ENCODE results near the gene LRFN2.

Gene LRFN2

GRCh38 chr6:40476673-40477072 lies 110.5 kb downstream of the LRFN2 start:
- no peak for DNase-seq (ENCODE audit: low spot score)

DNA sequence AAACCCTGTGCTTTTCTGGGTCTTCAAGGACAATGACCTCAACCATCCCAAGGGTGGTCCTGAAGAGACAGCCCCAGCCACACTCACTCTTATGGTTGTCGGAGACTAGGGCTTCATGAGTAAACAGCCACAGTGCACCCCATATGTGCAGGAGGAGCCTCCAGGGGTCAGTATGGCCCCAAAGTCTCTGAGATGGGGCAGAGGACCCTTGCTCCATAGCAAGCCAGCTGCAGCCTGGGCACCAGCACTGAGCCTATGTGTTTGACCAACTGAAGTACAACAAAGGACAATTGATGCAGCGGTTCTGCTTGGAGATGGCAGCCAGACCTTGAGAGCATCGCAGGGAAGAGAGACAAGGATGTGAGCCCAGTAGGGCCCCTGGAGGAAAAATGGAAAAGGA lies 112.2 kb downstream of the LRFN2 start:
- DNase-seq (ENCODE audit: low spot score), result no peak

- no peak for DNase-seq (ENCODE audit: low spot score)
Measured at GRCh38 chr6:40473026-40473425, 114.1 kb downstream of the LRFN2 start.

DNA sequence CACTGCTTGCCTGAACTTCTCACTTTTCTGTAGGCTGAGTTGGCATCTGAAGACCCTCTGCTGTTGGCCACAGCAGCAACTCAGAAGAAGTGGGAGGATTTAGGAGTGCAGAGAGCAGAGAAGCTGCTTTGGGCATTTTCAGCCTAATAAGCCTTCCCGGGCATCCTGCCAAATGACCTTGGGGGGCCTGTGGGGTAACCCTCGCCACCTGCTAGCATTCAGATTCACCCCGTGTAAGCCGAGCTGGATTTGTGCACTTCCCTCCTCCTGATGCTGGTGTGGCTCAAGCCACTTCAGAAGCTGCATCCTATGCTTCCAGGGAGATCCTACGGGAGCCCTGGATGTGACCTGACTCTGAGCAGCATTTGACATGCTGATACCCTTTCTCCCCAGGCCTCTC lies 114.8 kb downstream of the LRFN2 start:
- DNase-seq (ENCODE audit: low spot score), result no peak

DNA sequence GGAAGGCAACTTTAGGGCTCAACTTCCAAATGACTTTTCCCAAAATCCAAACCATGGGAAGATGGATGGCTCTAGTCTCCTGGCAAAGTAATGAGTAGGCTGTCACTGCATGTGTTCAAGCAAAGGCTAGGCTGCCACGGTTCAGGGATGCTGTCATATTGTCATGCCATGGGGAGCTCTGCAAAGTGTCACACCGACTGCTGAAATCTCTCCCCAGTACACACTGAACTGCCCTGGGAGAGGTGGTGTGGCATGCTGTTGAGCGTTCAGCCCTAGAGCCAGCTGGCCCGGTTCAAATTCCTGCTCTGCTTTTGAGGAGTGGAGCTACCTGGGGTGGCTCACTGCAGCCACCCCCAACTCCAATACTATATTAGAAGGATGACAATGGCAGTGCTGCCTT lies 115.9 kb downstream of the LRFN2 start:
- DNase-seq (ENCODE audit: low spot score), result no peak

DNA sequence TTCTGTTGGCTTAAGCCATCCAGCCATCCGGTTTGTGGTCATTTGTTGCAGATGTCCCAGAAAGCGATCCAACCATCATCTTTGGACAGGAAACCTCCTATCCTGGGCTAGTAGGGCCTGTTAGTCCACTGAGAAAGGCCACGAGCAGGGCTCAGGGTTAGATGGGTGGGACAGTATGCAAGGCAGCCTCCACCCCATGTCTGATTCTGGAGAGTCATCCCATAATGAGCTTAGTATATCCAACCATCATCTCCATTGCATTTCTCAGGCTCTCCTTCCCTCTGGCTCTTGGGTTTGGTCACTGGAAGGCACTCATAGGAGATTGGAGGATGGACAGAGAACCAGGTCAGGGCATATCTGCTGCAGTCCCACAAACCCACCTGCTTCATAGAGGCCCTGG lies 117.8 kb downstream of the LRFN2 start:
- DNase-seq (ENCODE audit: low spot score), result no peak

- no peak for DNase-seq (ENCODE audit: low spot score)
Measured at GRCh38 chr6:40466986-40467539, 120.1 kb downstream of the LRFN2 start.

- DNase-seq (ENCODE audit: low spot score), result no peak
Measured at GRCh38 chr6:40461643-40462042, 125.5 kb downstream of the LRFN2 start.

DNA sequence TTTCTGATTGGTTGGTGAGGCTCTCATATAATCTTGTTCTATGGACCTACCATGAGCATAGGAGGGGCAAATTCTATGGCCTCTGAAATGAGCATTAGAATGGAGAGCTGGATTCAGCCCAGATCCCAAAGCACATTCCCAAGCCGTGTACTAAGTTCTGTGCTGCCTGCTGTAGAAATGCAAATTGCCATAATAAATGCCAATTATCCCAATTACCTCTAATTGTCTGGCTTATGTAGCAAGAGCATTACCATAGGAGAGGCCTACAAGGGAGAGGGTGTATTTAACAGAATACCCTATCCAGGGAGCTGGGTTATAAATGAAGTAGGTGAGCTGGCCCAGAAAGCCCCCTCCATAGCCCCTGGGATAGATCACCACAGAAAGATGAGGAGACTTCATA lies 126.8 kb downstream of the LRFN2 start:
- no peak for DNase-seq (ENCODE audit: low spot score)

DNA sequence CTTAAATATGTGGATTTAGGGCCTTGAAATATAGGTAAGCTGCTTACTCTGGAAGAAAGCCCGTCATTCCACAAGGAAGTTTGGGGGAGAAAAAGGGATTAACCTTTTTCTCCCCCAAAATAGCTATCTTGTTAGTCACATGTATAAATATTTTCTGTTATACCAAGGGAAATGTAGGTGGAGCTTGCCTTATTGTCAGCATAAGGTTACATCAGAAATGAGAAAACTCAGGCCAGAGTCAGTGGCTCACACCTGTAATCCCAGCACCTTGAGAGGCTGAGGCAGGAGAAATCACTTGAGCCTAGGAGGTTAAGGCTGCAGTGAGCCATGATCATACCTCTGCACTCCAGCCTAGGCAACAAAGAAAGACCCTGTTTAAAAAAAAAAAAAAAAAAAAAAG lies 129.9 kb downstream of the LRFN2 start:
- DNase-seq (ENCODE audit: low spot score), result no peak

DNA sequence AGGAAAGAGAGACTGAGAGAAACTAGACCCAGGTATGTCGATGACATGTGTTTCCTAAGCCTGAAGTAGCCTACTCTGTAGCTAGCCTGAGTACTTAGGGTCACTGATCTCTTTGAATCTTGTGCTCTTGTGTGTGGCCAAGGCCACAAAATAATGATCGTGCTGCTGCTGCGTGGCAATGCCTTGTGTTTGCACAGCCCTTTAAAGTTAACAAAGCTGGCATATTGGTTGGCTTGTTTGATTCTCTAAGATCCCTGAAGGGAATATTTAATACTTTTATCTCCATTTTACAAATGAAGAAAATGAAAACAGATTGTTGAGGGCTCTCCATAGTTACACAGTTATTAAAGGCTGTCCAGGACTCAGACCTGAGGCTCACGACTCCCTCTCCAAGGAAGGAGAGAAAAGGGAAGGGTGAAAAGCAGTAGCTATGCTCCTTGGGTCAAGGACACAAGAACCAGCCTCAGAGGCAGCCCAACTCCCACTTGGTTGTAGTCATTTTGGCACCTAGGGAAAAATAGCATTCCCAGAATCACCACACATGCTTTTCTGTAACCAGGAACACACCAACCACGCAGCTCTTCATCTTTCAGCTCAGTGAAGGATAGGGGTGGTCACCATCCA lies 130.7 kb downstream of the LRFN2 start:
- DNase-seq (ENCODE audit: low spot score), result no peak

- no peak for DNase-seq (ENCODE audit: low spot score)
Measured at GRCh38 chr6:40455686-40456389, 131.3 kb downstream of the LRFN2 start.

- no peak for DNase-seq (ENCODE audit: low spot score)
Measured at GRCh38 chr6:40450483-40450882, 136.7 kb downstream of the LRFN2 start.

DNA sequence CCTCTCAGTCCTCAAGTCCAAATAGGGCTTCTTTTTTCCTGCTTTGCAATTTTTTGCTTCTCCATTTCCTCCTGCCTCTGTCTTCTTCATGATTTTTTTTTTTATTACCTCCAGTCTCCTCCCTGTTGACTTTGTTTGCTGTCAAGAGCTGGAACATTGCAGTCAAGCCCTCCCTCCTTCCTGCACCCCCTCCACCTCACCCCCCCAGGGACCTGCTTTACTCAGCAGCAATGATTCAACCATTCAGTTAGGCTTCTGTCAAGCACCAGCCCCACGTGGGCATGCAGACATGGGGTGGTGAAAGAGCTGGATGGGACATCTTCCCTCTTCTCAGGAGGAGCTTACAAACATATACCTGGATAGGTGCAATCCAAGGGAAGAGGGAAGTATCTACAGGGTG lies 142.4 kb downstream of the LRFN2 start:
- DNase-seq (ENCODE audit: low spot score), result no peak

DNA sequence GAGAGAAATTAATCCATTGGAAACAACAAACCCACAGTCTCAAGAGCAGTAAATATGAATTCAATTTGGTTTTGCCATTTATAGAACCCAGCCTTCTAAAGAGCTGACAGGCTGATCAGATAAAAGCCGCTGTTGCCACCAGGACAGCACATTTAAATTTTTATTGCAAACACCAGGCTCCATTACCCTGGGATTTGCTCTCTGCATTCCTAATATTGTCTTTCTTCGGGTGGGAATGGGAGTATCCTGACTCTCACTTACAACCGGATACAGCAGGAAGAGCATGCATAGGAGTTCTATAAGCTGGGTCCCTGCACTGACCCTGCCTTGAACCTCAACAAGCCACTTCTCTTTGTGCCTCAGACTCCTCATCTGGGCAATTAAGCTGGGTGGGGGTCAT lies 142.9 kb downstream of the LRFN2 start:
- DNase-seq (ENCODE audit: low spot score), result no peak

DNA sequence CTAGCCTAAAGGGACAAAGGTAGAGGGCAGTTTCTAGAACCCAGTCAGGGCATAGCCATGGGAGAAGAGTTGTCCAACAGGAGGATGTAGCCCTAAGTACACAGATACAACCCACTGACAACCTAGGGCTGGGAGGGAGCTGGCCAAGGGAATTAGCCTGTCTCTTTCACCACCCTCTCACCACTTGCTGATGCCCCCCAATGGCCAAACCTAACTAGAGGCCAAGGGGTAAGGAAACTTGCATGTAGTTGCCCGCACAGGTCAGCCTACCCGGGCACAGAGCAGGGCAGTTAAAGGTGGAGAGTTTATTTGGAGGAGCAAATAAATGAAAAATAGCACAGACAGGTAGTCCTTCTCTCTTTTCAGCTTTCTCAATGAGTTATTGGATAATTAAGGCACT lies 143.3 kb downstream of the LRFN2 start:
- no peak for DNase-seq (ENCODE audit: low spot score)

- DNase-seq (ENCODE audit: low spot score), result no peak
Measured at GRCh38 chr6:40442591-40442990, 144.6 kb downstream of the LRFN2 start.

DNA sequence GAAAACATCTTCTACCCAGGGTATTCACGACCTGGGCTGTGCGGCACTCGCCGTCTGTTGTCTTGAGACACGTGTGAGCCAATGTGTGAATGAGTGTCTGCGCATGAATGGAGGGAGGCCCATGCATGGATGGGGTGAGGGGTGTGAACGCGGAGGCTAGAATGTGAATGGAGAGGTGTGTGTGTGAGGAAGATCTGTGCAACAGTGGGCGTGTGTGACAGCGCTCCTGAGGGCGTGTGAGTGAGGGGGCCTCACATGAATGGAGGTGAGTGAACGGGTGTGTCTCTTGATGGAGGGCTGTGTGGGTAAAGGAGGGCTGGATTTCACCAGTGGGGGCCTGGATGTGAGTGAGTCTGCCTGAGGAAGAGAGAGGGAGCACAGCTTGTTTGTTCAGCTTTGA lies 146.0 kb downstream of the LRFN2 start:
- no peak for DNase-seq (ENCODE audit: low spot score)

- DNase-seq (ENCODE audit: low spot score), result no peak
Measured at GRCh38 chr6:40440053-40440452, 147.1 kb downstream of the LRFN2 start.

- DNase-seq (ENCODE audit: low spot score), result no peak
Measured at GRCh38 chr6:40439026-40439800, 148.0 kb downstream of the LRFN2 start.

DNA sequence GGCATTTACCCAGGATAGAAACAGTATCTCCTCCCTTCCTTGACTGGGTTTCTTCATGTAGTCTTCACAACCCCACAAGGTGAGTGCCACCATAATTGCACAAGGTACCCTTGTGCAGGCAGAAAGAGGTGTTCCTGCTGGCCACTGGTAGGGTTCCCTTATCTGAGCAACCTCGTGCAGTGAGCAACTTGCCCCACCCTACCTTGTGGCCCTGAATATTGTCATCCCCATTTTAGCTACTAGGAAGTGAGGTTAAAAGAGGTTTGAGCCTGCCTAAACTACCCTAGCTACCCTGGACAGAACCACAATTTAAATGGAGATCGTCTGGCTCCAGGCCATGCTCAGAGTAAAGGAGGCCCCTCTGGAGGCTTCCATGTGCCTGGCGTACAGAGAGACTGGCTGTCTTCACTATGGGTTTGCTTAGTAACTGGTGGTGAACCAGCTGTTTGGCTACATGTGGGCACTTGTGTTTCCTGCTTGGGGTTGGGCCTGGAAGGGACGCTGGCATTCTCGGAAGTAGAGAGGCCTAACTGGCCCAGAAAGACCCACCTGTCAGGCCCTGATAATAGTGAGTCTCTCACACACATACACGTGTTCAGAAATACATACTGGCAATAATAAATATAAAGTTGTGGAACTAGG lies 148.8 kb downstream of the LRFN2 start:
- DNase-seq (ENCODE audit: low spot score), result no peak

GRCh38 chr6:40437631-40438030 lies 149.5 kb downstream of the LRFN2 start:
- DNase-seq (ENCODE audit: low spot score), result no peak
